OCI-LY7 (cell line): ENCODE results near the gene EVI5. TPM values are rescaled to one million over a fixed set of nuclear protein-coding genes. Genes with fewer than 3 reads are reported as not detected.

ENCODE experiments used
- BruUV-seq: library from RNA; stranded (reverse); fragments of 400-500 nt; replicated peaks from 2 replicates; lab custom pipeline; 2021; lab: Mats Ljungman, UMichigan
- CTCF ChIA-PET: fragments of 300-600 bp; sonication (Branson Sonifier 250); formaldehyde crosslinking; loops from one replicate; lab custom pipeline; 2022; ENCODE audit warnings: antibody characterized with exemption; ENCODE audit not compliant: unreplicated experiment; lab: Charles Lee
- POLR2A ChIA-PET: fragments of 300-600 bp; sonication (Branson Sonifier 250); formaldehyde crosslinking; loops from one replicate; lab custom pipeline; 2022; ENCODE audit warnings: antibody characterized with exemption; lab: Charles Lee
- DNase-seq: peaks from one replicate; pipeline ENCODE4 v3.0.0-alpha.2; 2015; ENCODE audit warnings: low spot score
- H2AFZ ChIP-seq: fragments of 200-600 bp; sonication (generic), shearing (Covaris generic); 2 replicates; pipeline ENCODE4 v1.6.1; 2014; ENCODE audit warnings: mild to moderate bottlenecking, antibody characterized with exemption, low read length, moderate library complexity
- H3K27ac ChIP-seq: fragments of 200-600 bp; sonication (generic); 2 replicates; pipeline ENCODE4 v1.5.1; 2014; ENCODE audit warnings: mixed run types, low read depth, mild to moderate bottlenecking, moderate library complexity, low read length, inconsistent platforms; ENCODE audit not compliant: poor library complexity, severe bottlenecking
- H3K36me3 ChIP-seq: fragments of 200-600 bp; sonication (generic); 2 replicates; pipeline ENCODE4 v1.6.1; 2014; ENCODE audit warnings: mild to moderate bottlenecking, antibody characterized with exemption, low read length, moderate library complexity, mixed read lengths; ENCODE audit not compliant: insufficient read depth
- H3K4me1 ChIP-seq: fragments of 200-600 bp; sonication (generic); 2 replicates; pipeline ENCODE4 v1.5.1; 2014; ENCODE audit warnings: mild to moderate bottlenecking, low read length; ENCODE audit not compliant: insufficient read depth, poor library complexity, severe bottlenecking
- H3K4me2 ChIP-seq: fragments of 200-600 bp; sonication (generic); 2 replicates; pipeline ENCODE4 v1.6.1; 2014; ENCODE audit warnings: mild to moderate bottlenecking, low read length
- H3K4me3 ChIP-seq: fragments of 200-600 bp; sonication (generic); 2 replicates; pipeline ENCODE4 v1.5.1; 2014; ENCODE audit warnings: mild to moderate bottlenecking, low read depth, low read length; ENCODE audit not compliant: poor library complexity, severe bottlenecking
- H3K79me2 ChIP-seq: fragments of 200-600 bp; sonication (generic); 2 replicates; pipeline ENCODE4 v1.6.1; 2016; ENCODE audit warnings: low read depth, mild to moderate bottlenecking, low read length, moderate library complexity, mixed read lengths; ENCODE audit not compliant: insufficient read depth
- H3K9me2 ChIP-seq: fragments of 200-600 bp; sonication (generic); 2 replicates; pipeline ENCODE4 v1.6.1; 2016; ENCODE audit warnings: mild to moderate bottlenecking, low read length, mixed read lengths; ENCODE audit not compliant: insufficient read depth
- H3K9me3 ChIP-seq: fragments of 200-600 bp; sonication (generic); 2 replicates; pipeline ENCODE4 v1.6.1; 2014; ENCODE audit warnings: mild to moderate bottlenecking, mixed run types, low read length, mixed read lengths
- H4K20me1 ChIP-seq: fragments of 200-600 bp; sonication (generic); 2 replicates; pipeline ENCODE4 v1.6.1; 2014; ENCODE audit warnings: mild to moderate bottlenecking, antibody characterized with exemption, low read length, moderate library complexity, mixed read lengths; ENCODE audit not compliant: insufficient read depth
- EZH2phosphoT487 ChIP-seq: fragments of 200-600 bp; sonication (generic); IDR thresholded peaks from 2 replicates; pipeline ENCODE4 v1.6.1; 2018; ENCODE audit warnings: low read depth, borderline replicate concordance, mild to moderate bottlenecking, mixed run types, antibody characterized with exemption, low read length, moderate library complexity, mixed read lengths
- intact Hi-C: fragments of 100-400 bp; cut with micrococcal nuclease; formaldehyde crosslinking; loops from one replicate; pipeline ENCODE4 v1.10.0; 2022; ENCODE audit not compliant: unreplicated experiment
- total RNA-seq, 2 experiments: library from RNA; depleted of rRNA in 1 of 2; stranded (reverse); fragments of >200 nt in 1 of 2; shearing (Covaris generic) in 1 of 2; gene quantifications; 2 replicates each; pipeline ENCODE4 v1.2.3, GENCODE V29; 2014 to 2022
- TF ChIP-seq, protein P1 (sequence below): fragments of 200-600 bp; sonication (generic); conservative IDR thresholded peaks from 2 replicates; pipeline ENCODE4 v1.5.1; 2014; ENCODE audit warnings: mild to moderate bottlenecking, antibody characterized with exemption, low read length, moderate library complexity, mixed read lengths

EVI5 gene
- total RNA-seq, 2 experiments from 2014 or later, result 15.1 to 27.8 TPM

DNA sequence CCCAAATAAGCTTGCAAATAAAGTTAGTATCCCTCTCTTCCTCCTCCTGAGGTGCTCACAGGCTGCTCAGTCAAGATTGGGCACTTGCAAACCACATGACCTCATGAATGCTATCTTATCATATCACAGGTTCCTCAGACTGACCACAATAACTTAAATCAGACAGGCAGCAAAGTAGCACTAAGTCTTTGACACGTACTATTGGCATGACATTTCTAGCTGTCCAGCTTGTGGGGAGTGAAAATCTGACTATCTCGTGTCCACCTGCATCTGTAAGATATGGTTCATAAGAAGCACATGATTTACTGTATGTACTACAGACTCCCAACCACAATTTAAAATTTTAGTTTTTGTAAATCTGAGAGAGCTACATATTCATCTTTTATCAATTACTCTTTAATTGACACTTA lies 240.1 kb downstream of the EVI5 start:
- CTCF ChIA-PET, result no interaction called here
- BruUV-seq, result no TSS peak
- Histone ChIP-seq H3K4me3 (no peak overlapping the region), H2AFZ (no peak overlapping the region), H4K20me1 (no peaks in the 10 kb centered on the region), H3K79me2 (no peaks in the 10 kb centered on the region), H3K9me2 (no peaks in the 10 kb centered on the region), H3K9me3 (no peaks in the 10 kb centered on the region), H3K4me1 (no peaks in the 10 kb centered on the region), H3K27ac (no peak overlapping the region), H3K36me3 (no peaks in the 10 kb centered on the region), H3K4me2 (no peak overlapping the region)
- intact Hi-C loops, result no loop called here
- POLR2A ChIA-PET, result interaction anchor here (0.7 kb wide), 1 partner anchor 1193 kb away, joined by 3 read pairs; no protein-coding TSS in a partner anchor
- TF ChIP-seq, protein P1, sequence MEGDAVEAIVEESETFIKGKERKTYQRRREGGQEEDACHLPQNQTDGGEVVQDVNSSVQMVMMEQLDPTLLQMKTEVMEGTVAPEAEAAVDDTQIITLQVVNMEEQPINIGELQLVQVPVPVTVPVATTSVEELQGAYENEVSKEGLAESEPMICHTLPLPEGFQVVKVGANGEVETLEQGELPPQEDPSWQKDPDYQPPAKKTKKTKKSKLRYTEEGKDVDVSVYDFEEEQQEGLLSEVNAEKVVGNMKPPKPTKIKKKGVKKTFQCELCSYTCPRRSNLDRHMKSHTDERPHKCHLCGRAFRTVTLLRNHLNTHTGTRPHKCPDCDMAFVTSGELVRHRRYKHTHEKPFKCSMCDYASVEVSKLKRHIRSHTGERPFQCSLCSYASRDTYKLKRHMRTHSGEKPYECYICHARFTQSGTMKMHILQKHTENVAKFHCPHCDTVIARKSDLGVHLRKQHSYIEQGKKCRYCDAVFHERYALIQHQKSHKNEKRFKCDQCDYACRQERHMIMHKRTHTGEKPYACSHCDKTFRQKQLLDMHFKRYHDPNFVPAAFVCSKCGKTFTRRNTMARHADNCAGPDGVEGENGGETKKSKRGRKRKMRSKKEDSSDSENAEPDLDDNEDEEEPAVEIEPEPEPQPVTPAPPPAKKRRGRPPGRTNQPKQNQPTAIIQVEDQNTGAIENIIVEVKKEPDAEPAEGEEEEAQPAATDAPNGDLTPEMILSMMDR, result no peak
- no peak for TF ChIP-seq EZH2phosphoT487
- DNase-seq, result no peak

DNA sequence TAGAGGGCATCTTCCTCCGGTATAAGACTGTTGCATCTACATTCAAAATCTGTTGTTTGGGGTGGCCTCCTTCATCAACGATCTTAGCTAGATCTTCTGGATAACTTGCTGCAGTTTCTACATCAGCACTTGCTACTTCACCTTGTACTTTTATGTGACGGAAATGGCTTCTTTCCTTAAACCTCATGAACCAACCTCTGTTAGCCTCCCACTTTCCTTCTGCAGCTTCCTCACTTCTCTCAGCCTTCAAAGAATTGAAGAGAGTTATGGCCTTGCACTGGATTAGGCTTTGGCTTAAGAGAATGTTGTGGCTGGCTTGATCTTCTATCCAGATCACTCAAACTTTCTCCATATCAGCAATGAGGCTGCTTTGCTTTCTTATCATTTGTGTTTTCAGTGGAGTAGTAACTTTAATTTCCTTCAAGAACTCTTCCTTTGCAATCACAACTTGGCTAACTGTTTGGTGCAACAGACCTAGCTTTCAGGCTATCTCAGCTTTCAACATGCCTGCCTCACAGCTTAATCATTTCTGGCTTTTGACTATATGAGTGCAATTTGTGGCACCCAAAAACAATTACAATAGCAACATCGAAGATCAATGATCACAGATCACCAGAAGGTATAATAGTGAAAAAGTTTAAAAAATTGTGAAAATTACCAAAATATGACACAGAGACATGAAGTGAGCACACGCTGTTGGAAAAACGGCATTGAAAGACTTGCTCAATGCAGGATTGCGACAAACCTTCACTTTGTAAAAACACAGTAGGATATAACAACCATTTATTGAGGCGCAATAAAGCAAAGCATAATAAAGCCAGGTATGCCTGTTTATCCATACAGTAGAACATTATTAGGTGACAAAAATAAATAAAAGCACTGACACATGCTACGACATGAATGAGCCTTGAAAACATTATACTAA lies 241.5 kb downstream of the EVI5 start:
- H3K9me3 ChIP-seq, result no peaks in the 10 kb centered on the region
- no peak for DNase-seq
- intact Hi-C loops, result no loop called here
- no peaks in the 10 kb centered on the region for H3K9me2 ChIP-seq
- no peak overlapping the region for H3K27ac ChIP-seq
- H3K4me1 ChIP-seq, result no peaks in the 10 kb centered on the region
- H3K4me3 ChIP-seq, result no peak overlapping the region
- no peak for TF ChIP-seq EZH2phosphoT487
- TF ChIP-seq, protein P1, result no peak
- H2AFZ ChIP-seq, result no peak overlapping the region
- H3K36me3 ChIP-seq, result no peaks in the 10 kb centered on the region
- BruUV-seq, result no TSS peak
- no peak overlapping the region for H3K4me2 ChIP-seq
- POLR2A ChIA-PET, result interaction anchor here (1.5 kb wide), 1 partner anchor 13 kb away, joined by 4 read pairs; no protein-coding TSS in a partner anchor
- no peaks in the 10 kb centered on the region for H3K79me2 ChIP-seq
- no peaks in the 10 kb centered on the region for H4K20me1 ChIP-seq
- CTCF ChIA-PET, result no interaction called here
